Stimulated activated CD8-positive, alpha-beta memory T cell treated with anti-CD3 and anti-CD28 coated beads, Interleukin-2, amount 100 ng/mL, for 48 hours (primary cell): ENCODE results near the gene SHISA5.

Source experiments
- DNase-seq, 2 donors: peaks; one replicate each; pipeline ENCODE4 v3.0.0-alpha.2; 2020; ENCODE audit warnings: low read depth in 2 of 2

Gene SHISA5

DNA sequence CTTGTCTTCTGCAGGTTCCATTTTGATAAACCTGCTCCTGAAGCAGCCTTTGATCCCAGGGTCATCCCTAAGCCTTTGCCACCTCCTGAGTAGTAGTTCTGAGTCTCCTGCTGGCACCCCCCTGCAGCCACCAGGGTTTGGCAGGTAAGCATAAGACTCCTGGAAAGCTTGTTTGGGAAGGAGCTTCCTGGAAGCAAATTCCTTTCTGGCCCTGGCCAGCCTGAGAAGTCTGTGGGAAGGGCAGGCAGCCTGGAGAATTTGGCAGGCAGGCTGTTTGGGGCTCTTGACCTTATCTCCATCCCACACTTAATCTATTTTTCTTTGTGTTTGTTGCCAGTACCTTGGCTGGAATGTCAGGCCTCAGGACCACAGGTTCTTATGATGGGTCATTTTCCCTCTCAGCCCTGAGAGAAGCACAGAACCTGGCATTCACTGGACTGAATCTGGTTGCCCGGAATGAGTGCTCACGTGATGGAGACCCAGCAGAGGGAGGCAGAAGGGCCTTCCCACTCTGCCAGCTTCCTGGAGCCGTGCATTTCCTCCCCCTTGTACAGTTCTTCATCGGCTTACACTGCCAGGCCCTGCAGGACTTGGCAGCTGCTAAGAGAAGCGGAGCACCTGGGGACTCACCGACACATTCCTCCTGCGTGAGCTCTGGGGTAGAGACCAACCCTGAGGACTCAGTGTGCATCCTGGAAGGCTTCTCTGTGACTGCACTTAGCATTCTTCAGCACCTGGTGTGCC is 44.0 kb downstream of the SHISA5 start:
- no peak for DNase-seq

DNA sequence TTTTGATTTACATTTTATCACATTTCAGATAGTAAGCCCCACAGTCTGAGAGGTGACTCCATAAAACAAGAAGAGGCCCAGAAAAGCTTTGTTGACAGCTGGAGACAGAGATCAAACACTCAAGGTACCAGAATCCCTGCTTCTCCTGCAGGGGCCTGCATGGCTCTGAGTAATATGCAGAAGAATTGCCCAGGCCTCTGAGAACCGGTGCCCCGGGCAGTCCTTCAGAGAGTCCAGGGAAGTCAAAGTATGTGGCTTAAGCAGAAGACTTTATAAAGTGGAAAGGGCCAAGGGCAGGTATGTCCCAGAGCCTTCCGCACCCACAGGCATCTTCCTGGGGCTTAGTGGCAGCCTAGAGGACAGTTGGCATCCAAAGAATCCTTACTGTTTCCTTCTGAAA is 44.6 kb downstream of the SHISA5 start:
- DNase-seq = no peak

DNA sequence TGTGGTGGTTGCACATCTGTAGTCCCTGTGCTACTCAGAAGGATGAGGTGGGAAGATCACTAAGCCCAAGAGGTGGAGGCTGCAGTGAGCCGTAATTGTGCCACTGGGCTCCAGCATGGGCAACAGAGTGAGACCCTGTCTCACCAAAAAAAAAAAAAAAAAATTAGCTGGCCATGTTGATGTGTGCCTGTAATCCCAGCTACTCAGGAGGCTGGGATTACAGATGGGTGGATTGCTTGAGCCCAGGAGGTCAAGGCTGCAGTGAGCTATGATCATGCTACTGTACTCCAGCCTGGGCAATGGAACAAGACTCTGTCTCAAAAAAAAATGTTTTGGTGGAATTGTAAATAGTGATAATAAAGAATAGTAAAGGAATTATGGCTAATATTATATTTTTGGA is 47.5 kb downstream of the SHISA5 start:
- no peak for DNase-seq

DNA sequence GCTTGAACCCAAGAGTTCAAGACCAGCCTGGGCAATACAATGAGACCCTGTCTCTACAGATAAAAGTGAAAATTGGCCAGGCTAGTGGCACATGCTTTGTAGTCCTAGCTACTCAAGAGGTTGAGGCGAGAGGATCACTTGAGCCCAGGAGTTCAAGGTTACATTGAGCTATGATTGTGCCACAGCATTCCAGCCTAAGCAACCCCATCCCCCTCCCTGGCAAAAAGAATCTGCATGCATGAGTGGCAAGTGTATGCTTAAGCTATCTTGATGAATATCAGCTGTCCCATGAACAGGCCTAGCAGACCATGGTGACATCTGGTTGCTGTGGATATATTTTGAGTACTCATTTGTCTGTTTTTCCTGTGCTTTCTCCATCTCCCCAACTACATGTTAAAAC is 52.7 kb downstream of the SHISA5 start:
- no peak for DNase-seq

DNA sequence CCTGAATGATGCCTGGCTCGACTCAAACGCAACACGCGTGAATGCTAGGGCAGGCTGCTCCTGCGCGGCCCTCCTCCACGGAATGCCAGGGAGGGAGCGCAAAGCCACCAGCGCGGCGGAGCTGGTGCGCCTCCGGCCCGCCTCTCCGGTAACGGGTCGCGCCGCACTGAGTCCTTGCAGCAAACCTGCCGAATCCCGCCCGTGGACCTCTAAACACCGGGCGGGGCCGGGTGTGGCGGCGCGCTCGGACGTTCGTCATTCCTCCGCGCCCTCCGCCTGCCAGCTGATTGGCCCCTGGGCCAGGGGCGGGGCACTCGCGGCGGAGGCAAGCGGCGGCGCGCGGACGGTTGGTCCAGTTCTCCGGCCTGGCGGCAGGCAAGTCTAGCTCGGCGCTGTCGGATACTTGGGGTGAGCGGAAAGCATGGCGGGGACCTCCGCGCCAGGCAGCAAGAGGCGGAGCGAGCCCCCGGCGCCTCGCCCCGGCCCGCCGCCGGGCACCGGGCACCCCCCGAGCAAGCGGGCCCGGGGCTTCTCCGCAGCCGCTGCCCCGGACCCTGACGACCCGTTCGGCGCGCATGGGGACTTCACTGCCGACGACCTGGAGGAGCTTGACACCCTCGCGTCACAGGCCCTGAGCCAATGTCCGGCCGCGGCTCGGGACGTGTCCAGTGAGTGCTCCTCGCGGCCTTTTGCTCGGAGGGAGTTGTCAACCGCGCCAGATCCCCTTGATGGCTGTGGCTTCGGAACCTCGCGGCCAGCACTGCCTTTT is 57.4 kb downstream of the SHISA5 start, which contains the start of gene ATRIP:
TSS of gene ATRIP (plus strand) at position 313 of the 769 bp plus-strand sequence. CDS start at position 422, 109 bp downstream.
- DNase-seq = peak; percentile 84 to 88

DNA sequence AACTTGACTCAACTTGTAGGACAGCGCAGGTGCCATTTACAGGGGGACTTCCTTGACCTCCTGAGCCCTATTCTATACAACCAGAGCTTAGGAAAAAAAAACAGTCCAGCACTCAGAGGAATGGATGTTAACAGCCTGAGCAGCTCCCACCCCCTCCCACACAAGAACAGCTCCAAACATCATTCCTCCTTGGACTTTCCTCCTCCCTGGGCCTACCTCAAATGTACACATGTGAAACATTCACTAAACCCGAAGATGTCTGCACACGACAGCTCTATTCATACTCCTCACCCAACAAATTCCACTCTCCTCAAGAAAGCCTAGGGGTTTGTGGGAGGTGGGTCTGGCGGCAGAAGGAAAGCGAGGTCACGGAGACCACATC is 57.9 kb downstream of the SHISA5 start:
- DNase-seq = no peak

DNA sequence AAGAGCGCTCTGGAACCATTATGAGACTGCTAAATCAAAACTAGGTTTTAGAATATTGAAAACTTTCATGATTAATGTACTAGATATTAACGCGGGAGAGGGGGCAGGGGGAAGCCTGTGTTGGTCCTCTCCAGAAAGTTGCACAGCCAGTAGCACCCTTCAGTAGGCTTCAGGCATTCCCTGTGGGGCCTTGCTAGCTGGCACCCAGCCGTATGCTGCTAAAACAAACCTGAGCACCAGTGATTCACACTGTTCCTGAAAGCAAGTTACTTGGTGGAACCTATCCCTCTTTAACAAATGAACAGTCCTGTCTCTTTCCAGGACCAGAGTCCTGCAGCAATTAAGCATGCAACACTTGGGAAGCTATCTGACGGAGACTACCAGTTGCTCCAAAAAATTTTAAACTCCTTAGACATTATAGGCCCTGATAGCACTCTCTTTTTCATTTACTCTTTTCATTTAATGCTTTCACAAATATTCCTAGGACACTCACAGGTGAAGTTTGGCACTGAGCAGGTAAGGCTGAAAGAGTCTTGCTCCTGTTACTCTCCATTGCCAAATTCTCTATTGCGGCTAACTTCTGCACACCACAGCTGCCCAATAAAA is 58.6 kb downstream of the SHISA5 start:
- no peak for DNase-seq

DNA sequence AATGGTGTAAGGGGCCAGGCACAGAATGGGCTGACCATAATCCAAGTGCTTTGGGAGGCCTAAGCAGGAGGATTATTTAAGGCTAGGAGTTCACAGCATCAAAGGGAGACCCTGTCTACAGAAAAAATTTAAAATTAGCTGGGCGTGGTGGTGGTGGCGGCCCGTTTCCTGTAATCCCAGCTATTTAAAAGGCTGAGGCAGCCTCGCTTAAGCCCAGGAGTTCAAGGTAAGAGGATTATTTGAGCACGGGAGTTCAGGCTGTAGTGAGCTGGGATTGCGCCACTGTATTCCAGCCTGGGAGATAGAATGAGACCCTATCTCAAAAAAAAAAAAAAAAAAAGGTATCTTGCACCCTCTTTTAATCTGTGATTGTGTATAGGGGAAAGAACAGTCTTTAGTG is 62.0 kb downstream of the SHISA5 start:
- DNase-seq = no peak

DNA sequence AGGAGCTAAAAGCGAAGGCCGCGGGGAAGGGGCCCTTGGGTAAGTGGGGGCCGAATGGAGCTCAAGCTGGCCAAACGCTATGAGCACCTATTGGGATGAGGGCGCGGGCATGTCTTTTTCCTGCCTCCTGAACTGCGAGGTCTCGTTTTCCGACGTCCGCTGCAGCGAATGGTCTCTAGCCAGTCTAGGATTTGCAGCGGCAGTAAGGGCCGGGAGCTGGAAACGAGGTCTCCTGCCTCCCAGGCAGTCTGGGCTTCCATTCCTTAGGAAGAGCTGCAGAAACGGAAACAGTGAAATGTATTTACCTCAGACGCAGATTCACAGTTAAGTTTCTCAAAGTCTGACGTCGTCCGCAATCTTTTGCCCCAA is 63.4 kb downstream of the SHISA5 start:
- no peak for DNase-seq

DNA sequence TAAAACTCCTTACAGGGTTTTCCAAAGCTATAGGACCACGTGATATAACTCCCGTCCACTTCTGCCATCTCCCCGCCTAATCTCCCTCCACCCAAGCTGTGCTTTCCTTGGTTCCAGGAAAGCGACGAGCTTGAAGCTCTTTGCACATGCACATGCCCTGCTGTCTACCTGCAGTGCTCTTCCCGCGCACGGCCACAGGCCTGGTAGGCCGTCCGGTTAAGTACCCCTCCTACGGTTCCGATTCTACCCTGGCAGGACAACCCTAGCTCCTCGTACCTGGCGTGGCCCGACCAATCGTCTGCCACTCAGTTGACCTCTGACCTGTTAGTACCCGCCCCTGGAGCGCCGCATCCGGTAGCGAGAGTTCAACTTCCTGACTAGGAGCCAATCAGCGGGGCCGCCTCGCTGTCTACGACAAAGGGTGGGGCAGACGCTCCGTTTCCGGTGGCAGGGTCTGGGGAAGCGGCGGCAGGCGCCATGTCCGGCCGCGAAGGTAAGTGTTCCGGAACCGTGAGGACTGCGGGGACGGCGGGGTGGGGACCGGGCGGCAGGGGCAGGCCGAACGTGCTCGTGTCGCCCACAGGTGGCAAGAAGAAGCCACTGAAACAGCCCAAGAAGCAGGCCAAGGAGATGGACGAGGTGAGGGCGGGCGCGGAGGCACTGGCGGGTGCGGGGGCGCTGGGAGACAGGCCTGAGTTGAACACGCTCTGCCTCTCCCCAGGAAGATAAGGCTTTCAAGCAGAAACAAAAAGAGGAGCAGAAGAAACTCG is 64.0 kb downstream of the SHISA5 start, which contains the start of the genes CCDC51 and TMA7:
TSS of gene CCDC51 (minus strand) at position 300 of the 770 bp plus-strand sequence. CDS start 4,991 bp downstream, outside the sequence.
TSS of gene TMA7 (plus strand) at position 438 of the 770 bp plus-strand sequence. CDS start at position 478, 40 bp downstream.
- peak; percentile 97 to 98 for DNase-seq

DNA sequence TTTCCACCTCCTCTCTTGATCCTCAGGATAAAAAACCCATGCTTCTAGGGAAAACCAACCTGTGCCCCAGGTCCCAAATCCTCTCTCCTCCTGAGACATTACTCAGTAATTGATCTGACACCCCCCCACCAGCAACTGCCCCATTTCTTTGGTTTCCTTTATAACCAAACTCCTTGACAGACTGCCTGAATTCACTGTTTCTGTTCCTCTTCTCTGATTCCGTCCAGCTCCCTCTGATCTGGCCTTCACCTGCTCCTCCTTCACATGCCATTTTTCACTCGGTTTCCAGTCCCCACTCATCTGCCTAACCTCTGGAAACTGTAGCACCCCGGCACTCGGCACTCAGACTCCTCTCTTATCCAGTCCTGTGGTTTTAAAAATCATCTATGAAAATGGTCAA is 66.2 kb downstream of the SHISA5 start:
- no peak for DNase-seq

DNA sequence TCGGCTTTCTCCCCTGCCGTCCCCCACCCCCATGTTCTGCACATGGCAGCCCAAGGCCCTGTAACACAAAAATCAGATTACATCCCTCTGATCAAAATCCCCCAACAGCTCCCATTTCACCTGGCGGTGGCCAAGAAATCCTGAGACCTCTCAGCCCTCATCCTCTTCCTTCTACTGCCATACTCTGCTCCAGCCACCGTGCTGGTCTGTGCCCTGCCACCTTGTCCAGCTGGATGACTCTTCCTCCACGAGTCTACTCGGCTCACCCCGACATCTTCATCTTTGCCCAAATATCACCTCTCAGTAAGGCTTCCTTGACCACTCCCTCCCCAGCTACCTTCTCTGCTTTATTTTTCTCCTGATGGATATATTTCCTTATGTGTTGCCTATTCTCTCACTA is 67.1 kb downstream of the SHISA5 start:
- DNase-seq = no peak

DNA sequence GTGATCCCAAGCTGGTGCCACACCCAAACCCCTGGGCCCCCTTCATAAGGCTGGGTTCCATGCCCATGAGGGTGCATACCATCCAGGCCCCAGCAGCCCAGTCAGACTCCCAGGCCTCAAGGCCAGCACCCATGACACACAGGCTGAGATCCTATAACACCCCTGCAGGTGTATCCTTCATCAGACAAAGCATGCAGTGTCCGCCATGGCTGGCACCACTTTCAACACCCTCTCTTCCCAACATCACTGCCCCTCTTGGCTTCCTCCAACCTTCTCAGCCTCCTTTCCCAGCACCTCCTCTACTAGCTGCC is 67.5 kb downstream of the SHISA5 start:
- no peak for DNase-seq

DNA sequence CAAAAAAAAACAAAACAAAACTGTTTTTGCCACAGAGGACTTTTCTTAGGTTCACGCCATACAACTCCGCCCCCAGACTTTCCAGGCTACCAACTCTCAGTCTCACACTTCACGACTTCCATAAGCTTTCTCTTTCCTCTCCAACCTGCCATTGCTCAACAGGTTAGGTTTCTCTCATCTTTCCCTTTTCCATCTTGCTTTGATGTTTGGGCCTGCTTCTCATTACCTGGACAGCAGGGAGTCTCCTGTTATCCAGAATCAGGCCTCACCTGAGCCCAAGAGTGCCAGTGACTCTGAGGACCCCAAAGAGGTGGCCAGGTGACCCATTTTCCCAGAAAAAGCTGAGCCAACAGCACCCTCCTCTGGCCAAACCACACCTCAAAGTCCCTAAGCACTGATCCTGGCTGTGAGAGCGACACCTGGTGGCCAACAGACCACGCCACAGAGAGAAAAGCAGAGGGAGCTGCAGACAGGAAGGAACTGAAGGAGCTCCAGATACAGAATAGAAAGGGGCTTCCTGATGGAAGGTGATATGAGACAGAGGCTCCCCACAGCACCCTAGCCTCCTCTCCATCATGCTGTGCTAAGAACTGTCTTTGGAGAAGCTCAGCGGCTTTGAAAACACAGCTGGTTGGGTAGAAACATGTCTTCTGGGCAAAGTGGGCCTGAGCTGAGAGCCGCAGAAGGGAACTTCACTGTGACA is 68.0 kb downstream of the SHISA5 start:
- peak; percentile 68 to 75 for DNase-seq

DNA sequence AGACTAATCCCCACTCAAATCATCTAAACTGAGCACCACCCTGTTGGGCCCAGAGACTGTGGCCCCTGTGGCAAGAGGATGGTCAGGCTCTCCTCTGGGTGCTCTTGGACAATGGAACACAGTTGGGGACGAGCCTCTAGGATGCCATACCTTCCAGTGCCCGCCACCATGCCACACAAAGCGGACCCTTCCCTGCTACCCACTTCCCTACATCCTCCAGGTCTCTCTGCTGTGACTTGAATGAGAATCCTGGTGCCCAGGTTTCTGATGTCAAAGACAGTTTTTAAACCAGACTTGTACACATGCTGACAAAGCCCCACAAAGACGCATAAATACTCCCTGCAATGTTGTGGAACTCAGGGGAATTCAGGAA is 68.8 kb downstream of the SHISA5 start:
- DNase-seq = no peak

DNA sequence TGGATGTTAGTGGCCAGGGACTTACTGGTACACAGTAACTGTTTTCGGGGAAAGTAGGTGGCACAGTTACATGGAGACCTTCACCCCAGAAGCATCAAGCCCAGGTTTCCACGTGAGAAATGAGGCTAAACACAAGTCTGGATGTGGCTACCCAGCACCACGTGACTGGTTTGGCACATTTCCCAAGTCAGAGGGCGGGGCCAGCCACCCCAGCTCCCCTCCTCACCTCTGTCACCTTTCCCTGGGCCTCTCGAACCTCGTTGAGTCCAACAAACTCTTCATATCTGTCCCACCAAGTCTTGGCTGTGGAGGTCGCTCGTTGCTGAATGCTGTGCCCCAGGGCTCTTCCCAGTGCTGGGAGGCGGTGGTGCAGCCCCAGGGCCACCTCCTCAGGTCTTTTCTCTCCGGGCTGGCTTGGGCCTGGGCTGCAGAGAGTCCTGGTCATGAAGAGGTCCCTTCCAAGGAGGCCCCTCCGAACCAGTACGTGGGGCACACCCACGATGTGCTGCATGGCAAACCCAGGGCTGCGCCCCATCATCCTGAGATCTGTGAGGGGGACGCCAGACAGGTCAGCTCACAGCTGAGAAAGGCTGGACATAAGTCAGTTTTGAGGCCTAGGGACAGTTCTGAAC is 69.3 kb downstream of the SHISA5 start:
- no peak for DNase-seq

DNA sequence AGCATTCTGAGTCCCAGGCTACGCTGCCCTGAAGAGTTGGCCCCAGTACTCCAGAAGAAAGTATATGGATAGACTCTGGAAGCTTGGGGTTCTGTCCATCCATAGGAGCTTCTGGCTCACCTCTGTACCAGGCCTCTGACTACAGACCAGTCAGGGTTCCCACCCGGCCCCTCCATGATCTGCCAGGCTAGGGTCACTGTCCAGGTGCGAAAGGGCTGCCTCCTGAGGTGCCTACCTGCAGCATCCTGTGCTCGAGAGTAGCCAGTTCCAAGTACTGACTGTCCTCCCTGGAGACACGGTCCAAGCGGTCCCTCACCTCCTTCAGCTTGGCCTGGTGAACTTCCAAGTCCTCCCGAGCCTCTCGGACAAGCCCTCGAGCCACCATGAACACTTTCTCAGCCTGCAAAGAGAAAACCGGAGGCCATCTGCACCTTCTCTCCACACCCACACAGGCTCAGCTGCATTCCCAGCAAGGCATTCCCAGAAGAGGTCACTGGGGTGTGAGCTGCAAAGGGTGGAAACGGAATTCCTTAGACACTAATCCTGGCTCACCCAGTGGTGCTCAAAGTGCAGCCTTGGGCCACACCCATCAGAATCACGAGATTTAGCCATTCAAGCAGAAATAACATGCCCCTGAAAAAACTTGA is 70.4 kb downstream of the SHISA5 start:
- DNase-seq = no peak

DNA sequence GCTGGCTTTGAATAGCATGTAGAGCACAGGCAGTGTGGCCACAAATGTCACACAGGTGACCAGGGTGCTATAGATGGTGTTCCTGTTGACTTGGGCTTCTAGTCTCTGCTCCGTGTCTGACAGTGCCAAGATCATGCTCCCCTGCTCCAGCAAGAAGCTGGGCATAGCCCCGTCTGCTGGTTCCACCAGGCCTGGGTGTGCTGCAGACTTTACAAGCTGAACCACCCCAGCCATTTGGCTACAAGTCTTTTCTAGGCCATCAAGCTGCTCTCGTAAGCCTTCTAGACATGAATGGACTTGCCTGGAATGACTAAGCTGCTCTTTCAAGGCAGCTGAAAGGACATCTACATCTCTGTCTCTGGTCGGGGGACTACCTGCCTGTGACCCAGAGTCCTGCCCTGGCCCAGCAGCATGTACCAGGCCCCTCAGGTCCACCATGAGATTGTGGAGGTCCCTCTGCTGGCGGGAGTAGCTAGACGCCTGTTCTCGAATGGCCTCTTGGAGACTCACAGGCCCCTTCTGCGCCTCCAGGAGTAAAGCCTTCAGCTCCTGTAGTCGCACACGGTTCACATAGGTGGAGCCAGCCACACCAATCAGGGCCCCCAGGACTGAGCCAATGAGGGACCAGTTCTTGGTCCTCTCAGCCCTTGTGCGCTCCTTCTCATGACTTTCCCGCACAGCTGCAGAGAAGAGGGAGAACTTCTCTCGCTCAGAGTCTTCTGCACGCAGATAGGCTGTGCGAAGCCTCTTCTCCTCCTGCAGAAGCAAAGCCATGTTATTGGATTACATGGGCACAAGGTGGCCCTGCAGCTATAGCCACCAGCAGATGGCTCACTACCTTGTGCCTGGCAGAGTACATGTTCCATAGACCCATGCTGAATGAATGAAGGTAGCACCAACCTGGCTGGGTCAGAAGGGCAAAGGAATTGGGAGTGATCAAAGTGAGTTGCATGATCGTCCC is 71.3 kb downstream of the SHISA5 start:
- no peak for DNase-seq
